ENCODE measurements around the gene PTPRK. TPM values are rescaled to one million over a fixed set of nuclear protein-coding genes. Genes with fewer than 3 reads are reported as not detected.

Gene PTPRK
- total RNA-seq, 4 donors from 2014 or later, result 10.3 to 36.0 (median 20.5) TPM

DNA sequence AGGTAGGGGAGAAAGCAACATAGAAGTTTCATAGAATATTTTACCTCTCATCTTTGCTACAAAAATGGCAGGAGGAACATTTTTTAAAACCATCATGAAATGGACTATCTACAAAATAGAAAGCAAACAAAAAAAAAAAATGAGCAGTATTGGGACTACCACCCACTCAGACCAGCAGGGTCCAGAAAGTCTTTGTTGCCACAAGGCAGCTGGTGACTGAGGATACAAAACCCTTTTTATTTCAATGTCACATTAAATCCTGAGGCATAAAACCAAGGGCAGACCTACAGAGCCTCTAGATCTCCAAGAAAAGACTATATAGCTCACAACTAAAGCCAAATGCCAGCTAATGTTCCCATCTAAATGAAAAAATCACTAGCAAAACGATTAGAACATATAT, 282.2 kb downstream of the PTPRK start:
- 67 to 69% methylated on average over 1 of the region's 1 CpG for WGBS, 2 donors

DNA sequence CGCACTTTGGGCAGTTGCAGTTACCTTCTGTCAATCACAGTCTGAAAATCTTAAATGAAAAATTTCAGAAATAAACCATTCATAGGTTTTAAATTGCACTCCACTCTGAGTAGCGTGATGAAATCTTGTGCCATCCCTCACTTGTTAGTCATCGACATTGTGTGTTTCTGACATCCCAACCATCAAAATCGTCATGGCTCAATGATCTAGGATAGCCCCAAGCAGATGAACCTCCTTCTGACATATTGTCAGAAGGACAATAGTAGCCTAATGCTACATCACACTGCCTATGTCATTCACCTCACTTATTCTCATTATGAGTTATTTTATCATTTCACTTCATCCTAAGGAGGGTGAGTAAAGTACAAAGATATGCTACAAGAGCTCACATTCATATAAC, 284.8 kb downstream of the PTPRK start:
- H3K4me1 ChIP-seq, result peaks cover 0 to 5% (median 0%) of the 10 kb centered on the region in 3 donors
- intact Hi-C loops (cut with DNase I), result no loop called here
- H3K36me3 ChIP-seq, result peaks cover 0 to 6% (median 0%) of the 10 kb centered on the region in 3 donors
- H3K9me3 ChIP-seq, result no peaks in the 10 kb centered on the region
- TF ChIP-seq POLR2A (IDR thresholded peaks at IDR 0.05), result no peak
- TF ChIP-seq, protein P1, sequence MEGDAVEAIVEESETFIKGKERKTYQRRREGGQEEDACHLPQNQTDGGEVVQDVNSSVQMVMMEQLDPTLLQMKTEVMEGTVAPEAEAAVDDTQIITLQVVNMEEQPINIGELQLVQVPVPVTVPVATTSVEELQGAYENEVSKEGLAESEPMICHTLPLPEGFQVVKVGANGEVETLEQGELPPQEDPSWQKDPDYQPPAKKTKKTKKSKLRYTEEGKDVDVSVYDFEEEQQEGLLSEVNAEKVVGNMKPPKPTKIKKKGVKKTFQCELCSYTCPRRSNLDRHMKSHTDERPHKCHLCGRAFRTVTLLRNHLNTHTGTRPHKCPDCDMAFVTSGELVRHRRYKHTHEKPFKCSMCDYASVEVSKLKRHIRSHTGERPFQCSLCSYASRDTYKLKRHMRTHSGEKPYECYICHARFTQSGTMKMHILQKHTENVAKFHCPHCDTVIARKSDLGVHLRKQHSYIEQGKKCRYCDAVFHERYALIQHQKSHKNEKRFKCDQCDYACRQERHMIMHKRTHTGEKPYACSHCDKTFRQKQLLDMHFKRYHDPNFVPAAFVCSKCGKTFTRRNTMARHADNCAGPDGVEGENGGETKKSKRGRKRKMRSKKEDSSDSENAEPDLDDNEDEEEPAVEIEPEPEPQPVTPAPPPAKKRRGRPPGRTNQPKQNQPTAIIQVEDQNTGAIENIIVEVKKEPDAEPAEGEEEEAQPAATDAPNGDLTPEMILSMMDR (IDR thresholded peaks at IDR 0.05), result no peak
- no peaks in the 10 kb centered on the region for H3K27me3 ChIP-seq
- no peak for DNase-seq
- H3K27ac ChIP-seq, result no peak overlapping the region
- no peak overlapping the region for H3K4me3 ChIP-seq
- WGBS, 2 donors, result 81 to 82% methylated on average over 4 of the region's 4 CpGs

More for the DNA sequence above, 282.2 kb downstream of the PTPRK start:
- no peak for DNase-seq
- Histone ChIP-seq H3K27me3 (no peaks in the 10 kb centered on the region), H3K4me1 (peaks cover 0 to 5% (median 0%) of the 10 kb centered on the region in 3 donors), H3K27ac (no peak overlapping the region), H3K4me3 (no peak overlapping the region), H3K9me3 (no peaks in the 10 kb centered on the region), H3K36me3 (peaks cover 0 to 6% (median 0%) of the 10 kb centered on the region in 3 donors)
- intact Hi-C loops (cut with DNase I), result no loop called here
- TF ChIP-seq, protein P1 (IDR thresholded peaks at IDR 0.05), result no peak
- no peak for TF ChIP-seq POLR2A (IDR thresholded peaks at IDR 0.05)

DNA sequence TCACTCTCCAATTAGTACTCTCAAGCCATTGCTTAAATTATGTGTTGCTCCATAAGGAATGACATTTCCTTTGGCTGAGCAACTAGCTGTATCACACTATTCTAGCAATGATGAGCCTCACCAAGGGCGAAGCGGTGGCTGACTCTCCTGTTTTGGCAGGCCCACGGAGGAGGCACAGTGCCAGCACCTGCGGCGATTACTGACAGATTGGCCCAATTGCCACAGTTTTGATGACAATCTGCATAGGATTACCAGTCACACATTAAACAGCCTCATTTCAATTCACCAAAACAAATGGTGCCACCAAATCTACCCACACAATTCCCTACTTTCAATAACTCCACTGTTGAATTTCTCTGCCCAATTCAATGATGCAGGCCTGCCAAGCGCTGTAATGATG, 286.9 kb downstream of the PTPRK start:
- no peak for TF ChIP-seq POLR2A (IDR thresholded peaks at IDR 0.05)
- TF ChIP-seq, protein P1 (IDR thresholded peaks at IDR 0.05), result no peak
- Histone ChIP-seq H3K9me3 (no peaks in the 10 kb centered on the region), H3K4me3 (no peak overlapping the region), H3K4me1 (no peaks in the 10 kb centered on the region), H3K27ac (no peak overlapping the region), H3K27me3 (no peaks in the 10 kb centered on the region), H3K36me3 (no peaks in the 10 kb centered on the region)
- intact Hi-C loops (cut with DNase I), result no loop called here
- WGBS, 2 donors, result 88 to 90% methylated on average over 6 of the region's 6 CpGs
- no peak for DNase-seq

DNA sequence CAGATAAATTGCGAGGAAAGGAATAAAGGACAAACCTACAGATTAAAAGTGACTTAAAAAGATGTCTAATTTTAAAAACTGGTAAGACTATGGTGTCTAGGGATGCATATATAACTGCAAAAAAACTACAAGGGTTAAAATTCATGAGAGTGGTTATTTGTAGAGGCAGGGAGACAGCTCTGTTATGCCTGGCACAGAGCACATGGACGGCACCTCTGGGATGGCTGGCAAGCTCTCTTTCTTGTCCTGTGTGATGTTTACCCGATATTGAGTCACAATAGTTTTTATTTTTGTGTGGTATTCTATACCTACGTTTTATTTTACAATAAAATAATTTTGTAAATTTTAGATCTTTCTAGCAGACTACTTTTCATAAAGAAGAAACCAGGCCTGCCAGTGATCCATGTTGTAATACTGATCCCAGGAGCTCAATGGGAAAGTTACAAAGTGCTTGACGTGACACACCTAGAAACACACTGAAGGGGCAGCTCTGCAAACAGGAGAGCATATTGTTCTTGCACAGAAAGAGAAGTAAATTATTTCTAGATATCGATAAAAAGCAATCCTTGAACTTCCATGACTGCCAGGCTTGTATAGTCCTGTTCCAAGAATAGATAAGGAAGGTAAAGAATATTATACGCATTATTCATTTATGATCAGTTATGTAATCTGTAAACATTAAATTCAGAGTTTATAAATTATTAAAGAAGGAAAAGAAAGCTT, 290.0 kb downstream of the PTPRK start:
- H3K4me3 ChIP-seq, result no peak overlapping the region
- H3K9me3 ChIP-seq, result no peaks in the 10 kb centered on the region
- peaks cover 0 to 3% (median 0%) of the 10 kb centered on the region in 3 donors for H3K4me1 ChIP-seq
- intact Hi-C loops (cut with DNase I), result no loop called here
- TF ChIP-seq, protein P1 (IDR thresholded peaks at IDR 0.05), result no peak
- TF ChIP-seq POLR2A (IDR thresholded peaks at IDR 0.05), result no peak
- no peak overlapping the region for H3K27ac ChIP-seq
- WGBS, 2 donors, result 82 to 85% methylated on average over 7 of the region's 7 CpGs
- H3K36me3 ChIP-seq, result no peaks in the 10 kb centered on the region
- no peaks in the 10 kb centered on the region for H3K27me3 ChIP-seq
- no peak for DNase-seq

DNA sequence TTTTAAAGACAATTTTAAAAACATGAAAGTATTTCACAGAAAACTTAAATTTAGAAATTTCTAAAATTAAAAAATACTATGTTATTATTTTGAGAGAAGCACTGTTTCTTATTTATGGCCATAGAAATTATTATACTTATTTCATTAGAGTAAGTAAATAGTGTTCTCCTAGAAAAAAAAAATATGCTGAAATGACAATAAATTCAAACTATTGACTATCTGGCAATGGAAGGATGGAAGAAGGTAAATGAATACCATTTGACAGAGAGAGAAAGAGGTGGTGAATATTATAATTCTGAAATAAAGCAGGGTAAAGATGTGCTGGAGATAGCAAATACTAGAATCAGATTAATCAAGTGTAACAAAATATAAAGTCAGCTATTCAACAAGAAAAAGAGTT, 294.8 kb downstream of the PTPRK start:
- Histone ChIP-seq H3K27ac (no peak overlapping the region), H3K36me3 (no peaks in the 10 kb centered on the region), H3K9me3 (no peaks in the 10 kb centered on the region), H3K4me3 (no peak overlapping the region), H3K4me1 (peaks cover 0 to 3% (median 0%) of the 10 kb centered on the region in 3 donors), H3K27me3 (no peaks in the 10 kb centered on the region)
- TF ChIP-seq, protein P1 (IDR thresholded peaks at IDR 0.05), result no peak
- TF ChIP-seq POLR2A (IDR thresholded peaks at IDR 0.05), result no peak
- intact Hi-C loops (cut with DNase I), result no loop called here
- no peak for DNase-seq
